HG03060 (cell line): Measurements from ENCODE around the gene ULK3.
A peak's percentile ranks its signal among the peaks of the same experiment; 100 is the strongest.
"Not testable (repeated sequence)": the region's sequence is repeated elsewhere in the genome, so short reads cannot be mapped to it uniquely, and the experiment has no call there.

Experiments used
- ATAC-seq: cut with Tn5 transposase; IDR thresholded peaks from one replicate; pipeline ENCODE4 v1.9.1; 2021; ENCODE audit warnings: low read depth, moderate number of reproducible peaks; ENCODE audit not compliant: unreplicated experiment

The ULK3 gene

GRCh38 chr15:74842581-74843444, at the start of gene ULK3:
ULK3 (minus strand) TSS chr15:74843156; CDS start chr15:74843105, 51 bp downstream.
- ATAC-seq = peak; percentile 51

- no peak for ATAC-seq
These were observed 49.4 kb upstream of the ULK3 start for GRCh38 chr15:74892313-74892712.

- ATAC-seq = no peak
These were observed 48.5 kb upstream of the ULK3 start for GRCh38 chr15:74891469-74891868.

GRCh38 chr15:74890665-74890960, 47.7 kb upstream of the ULK3 start:
- no peak for ATAC-seq

- no peak for ATAC-seq
These were observed 47.1 kb upstream of the ULK3 start, which contains the start of gene MPI for GRCh38 chr15:74889883-74890664. MPI (plus strand) TSS chr15:74890042; CDS start chr15:74890074, 32 bp downstream.

GRCh38 chr15:74889390-74889882, 46.5 kb upstream of the ULK3 start:
- ATAC-seq = no peak

GRCh38 chr15:74888716-74889115, 45.8 kb upstream of the ULK3 start:
- no peak for ATAC-seq

GRCh38 chr15:74887537-74888193, 44.7 kb upstream of the ULK3 start:
- ATAC-seq = not testable (repeated sequence)

GRCh38 chr15:74885461-74885860, 42.5 kb upstream of the ULK3 start:
- ATAC-seq = no peak

GRCh38 chr15:74884428-74885223, 41.7 kb upstream of the ULK3 start:
- no peak for ATAC-seq

- no peak for ATAC-seq
These were observed 39.6 kb upstream of the ULK3 start for GRCh38 chr15:74882528-74882927.

- no peak for ATAC-seq
These were observed 35.3 kb upstream of the ULK3 start for GRCh38 chr15:74878273-74878672.

- no peak for ATAC-seq
These were observed 30.9 kb upstream of the ULK3 start for GRCh38 chr15:74873756-74874424.

- peak; percentile 69 for ATAC-seq
These were observed 30.2 kb upstream of the ULK3 start, which contains the start of gene SCAMP2 for GRCh38 chr15:74873036-74873755. SCAMP2 (minus strand) TSS chr15:74873365; CDS start chr15:74873255, 110 bp downstream.

GRCh38 chr15:74872702-74873035, 29.7 kb upstream of the ULK3 start:
- ATAC-seq = no peak

GRCh38 chr15:74870436-74871215, 27.7 kb upstream of the ULK3 start:
- no peak for ATAC-seq

GRCh38 chr15:74869726-74870407, 26.9 kb upstream of the ULK3 start:
- ATAC-seq = no peak

GRCh38 chr15:74869372-74869725, 26.4 kb upstream of the ULK3 start:
- no peak for ATAC-seq
